ENCODE results near the gene SEC11A.

DNA sequence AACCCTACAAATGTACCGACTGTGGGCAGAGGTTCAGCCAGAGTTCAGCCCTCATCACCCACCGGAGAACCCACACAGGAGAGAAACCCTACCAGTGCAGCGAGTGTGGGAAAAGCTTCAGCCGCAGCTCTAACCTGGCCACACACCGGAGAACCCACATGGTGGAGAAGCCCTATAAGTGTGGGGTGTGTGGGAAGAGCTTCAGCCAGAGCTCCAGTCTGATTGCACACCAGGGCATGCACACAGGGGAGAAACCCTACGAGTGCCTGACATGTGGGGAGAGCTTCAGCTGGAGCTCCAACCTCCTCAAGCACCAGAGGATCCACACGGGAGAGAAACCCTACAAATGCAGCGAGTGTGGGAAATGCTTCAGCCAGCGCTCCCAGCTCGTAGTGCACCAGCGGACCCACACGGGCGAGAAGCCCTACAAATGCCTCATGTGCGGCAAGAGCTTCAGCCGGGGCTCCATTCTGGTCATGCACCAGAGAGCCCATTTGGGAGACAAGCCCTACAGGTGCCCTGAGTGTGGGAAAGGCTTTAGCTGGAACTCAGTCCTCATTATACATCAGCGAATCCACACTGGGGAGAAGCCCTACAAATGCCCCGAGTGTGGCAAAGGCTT, 94.5 kb downstream of the SEC11A start:
- TF ChIP-seq, protein P1, sequence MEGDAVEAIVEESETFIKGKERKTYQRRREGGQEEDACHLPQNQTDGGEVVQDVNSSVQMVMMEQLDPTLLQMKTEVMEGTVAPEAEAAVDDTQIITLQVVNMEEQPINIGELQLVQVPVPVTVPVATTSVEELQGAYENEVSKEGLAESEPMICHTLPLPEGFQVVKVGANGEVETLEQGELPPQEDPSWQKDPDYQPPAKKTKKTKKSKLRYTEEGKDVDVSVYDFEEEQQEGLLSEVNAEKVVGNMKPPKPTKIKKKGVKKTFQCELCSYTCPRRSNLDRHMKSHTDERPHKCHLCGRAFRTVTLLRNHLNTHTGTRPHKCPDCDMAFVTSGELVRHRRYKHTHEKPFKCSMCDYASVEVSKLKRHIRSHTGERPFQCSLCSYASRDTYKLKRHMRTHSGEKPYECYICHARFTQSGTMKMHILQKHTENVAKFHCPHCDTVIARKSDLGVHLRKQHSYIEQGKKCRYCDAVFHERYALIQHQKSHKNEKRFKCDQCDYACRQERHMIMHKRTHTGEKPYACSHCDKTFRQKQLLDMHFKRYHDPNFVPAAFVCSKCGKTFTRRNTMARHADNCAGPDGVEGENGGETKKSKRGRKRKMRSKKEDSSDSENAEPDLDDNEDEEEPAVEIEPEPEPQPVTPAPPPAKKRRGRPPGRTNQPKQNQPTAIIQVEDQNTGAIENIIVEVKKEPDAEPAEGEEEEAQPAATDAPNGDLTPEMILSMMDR (IDR thresholded peaks at IDR 0.05; ENCODE audit: low read depth, low read length, missing input control), result no peak
- TF ChIP-seq FOXA1 (IDR thresholded peaks at IDR 0.05) (no peak), JUND (IDR thresholded peaks at IDR 0.05) (no peak), EGR1 (IDR thresholded peaks at IDR 0.05; ENCODE audit: low read depth in 2 of 2) (no peak), GABPA (IDR thresholded peaks at IDR 0.05 in 1 of 2, conservative IDR thresholded peaks at IDR 0.05 in 1 of 2) (no peak), FOXA2 (IDR thresholded peaks at IDR 0.05) (no peak)
- TF ChIP-seq, protein P2, sequence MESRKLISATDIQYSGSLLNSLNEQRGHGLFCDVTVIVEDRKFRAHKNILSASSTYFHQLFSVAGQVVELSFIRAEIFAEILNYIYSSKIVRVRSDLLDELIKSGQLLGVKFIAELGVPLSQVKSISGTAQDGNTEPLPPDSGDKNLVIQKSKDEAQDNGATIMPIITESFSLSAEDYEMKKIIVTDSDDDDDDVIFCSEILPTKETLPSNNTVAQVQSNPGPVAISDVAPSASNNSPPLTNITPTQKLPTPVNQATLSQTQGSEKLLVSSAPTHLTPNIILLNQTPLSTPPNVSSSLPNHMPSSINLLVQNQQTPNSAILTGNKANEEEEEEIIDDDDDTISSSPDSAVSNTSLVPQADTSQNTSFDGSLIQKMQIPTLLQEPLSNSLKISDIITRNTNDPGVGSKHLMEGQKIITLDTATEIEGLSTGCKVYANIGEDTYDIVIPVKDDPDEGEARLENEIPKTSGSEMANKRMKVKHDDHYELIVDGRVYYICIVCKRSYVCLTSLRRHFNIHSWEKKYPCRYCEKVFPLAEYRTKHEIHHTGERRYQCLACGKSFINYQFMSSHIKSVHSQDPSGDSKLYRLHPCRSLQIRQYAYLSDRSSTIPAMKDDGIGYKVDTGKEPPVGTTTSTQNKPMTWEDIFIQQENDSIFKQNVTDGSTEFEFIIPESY (IDR thresholded peaks at IDR 0.05), result no peak

Measured in liver (tissue), 3 donors.